ENCODE results near the gene TLX3. TPM values are rescaled to one million over a fixed set of nuclear protein-coding genes. Genes with fewer than 3 reads are reported as not detected.

The TLX3 gene
- total and polyA plus RNA-seq, 2 of the 4 experiments (the other 2 are of a cell fraction): not detected

- no peak overlapping the region for H2AK9ac ChIP-seq (replicated peaks; ENCODE audit: low read depth, low read length, poor library complexity)
- H4K8ac ChIP-seq (ENCODE audit: low read depth in 2 of 2, low read length in 2 of 2): no peak overlapping the region
- no peak overlapping the region for H4K91ac ChIP-seq (ENCODE audit: insufficient read depth, low read depth, low read length)
- no peak overlapping the region for H2BK5ac ChIP-seq (ENCODE audit: low read depth, low read length, poor library complexity, severe bottlenecking)
- H2BK15ac ChIP-seq (ENCODE audit: low read depth, low read length): no peak overlapping the region
- ChIA-PET POLR2A (ENCODE audit: unreplicated experiment) (no interaction called here), CTCF (no interaction called here)
- no peaks in the 10 kb centered on the region for H3K36me3 ChIP-seq (ENCODE audit: control insufficient read depth, insufficient read depth, low read length)
- H3K79me1 ChIP-seq (ENCODE audit: low read depth in 1 of 2, low read length in 2 of 2): no peaks in the 10 kb centered on the region
- H3K9me3 ChIP-seq (ENCODE audit: control insufficient read depth, insufficient read depth, low read length): 0 out of 2 replicates have a peak, but pooled peaks cover 4% of the 10 kb centered on the region
- H3K4me1 ChIP-seq (ENCODE audit: control insufficient read depth, insufficient read depth, low read length): peaks cover 2% of the 10 kb centered on the region; the same call in 1 of the 2 replicates
- no peak overlapping the region for H3K56ac ChIP-seq (ENCODE audit: extremely low read depth, insufficient read depth, low read length)
- H2BK120ac ChIP-seq (ENCODE audit: low read depth, low read length): no peak overlapping the region
- no peak overlapping the region for H2AK5ac ChIP-seq (ENCODE audit: low read depth, low read length)
- WGBS, 2 experiments (ENCODE audit: extremely low coverage in 2 of 2, insufficient read length in 1 of 2): 10% methylated on average over 2 of the region's 9 CpGs; no CpG with 5 or more reads in 1 of the 2 experiments
- H3K23ac ChIP-seq (ENCODE audit: low read depth, low read length): no peak overlapping the region
- H3K27me3 ChIP-seq (ENCODE audit: control insufficient read depth, insufficient read depth, low read length): peaks cover 86% of the 10 kb centered on the region
- dilution Hi-C loops (cut with HindIII; ENCODE audit: low sequenced_read_pairs, unreplicated experiment): no loop called here
- H3K4ac ChIP-seq (ENCODE audit: low read depth, low read length): no peak overlapping the region
- BruUV-seq (replicated peaks): no TSS peak
- H3K4me2 ChIP-seq (ENCODE audit: low read depth, low read length): no peak overlapping the region
- intact Hi-C loops (cut with micrococcal nuclease): no loop called here
- no peak overlapping the region for H3K18ac ChIP-seq (ENCODE audit: low read depth, low read length)
- no peak for ATAC-seq (ENCODE audit: low read depth)
- no peak for DNase-seq
- H3K9ac ChIP-seq (ENCODE audit: low read depth, low read length): no peak overlapping the region
- in situ Hi-C loops (cut with MboI; ENCODE audit: low sequenced_read_pairs): no loop called here
- H3K27ac ChIP-seq (ENCODE audit: insufficient read depth, low read length): no peak overlapping the region
- H3K4me3 ChIP-seq (ENCODE audit: insufficient read depth, low read depth, low read length): no peak overlapping the region
- H2BK20ac ChIP-seq (ENCODE audit: low read depth, low read length): no peak overlapping the region
- H3K9me1 ChIP-seq (ENCODE audit: insufficient read depth, low read length): no peaks in the 10 kb centered on the region
- H2AFZ ChIP-seq (replicated peaks; ENCODE audit: low read length, poor library complexity): no peak overlapping the region
- H4K5ac ChIP-seq (ENCODE audit: low read depth, low read length): no peak overlapping the region
- H4K20me1 ChIP-seq (ENCODE audit: insufficient read depth, low read length): peaks cover 5% of the 10 kb centered on the region; the same call in 1 of the 2 replicates
- TF ChIP-seq, protein P1, sequence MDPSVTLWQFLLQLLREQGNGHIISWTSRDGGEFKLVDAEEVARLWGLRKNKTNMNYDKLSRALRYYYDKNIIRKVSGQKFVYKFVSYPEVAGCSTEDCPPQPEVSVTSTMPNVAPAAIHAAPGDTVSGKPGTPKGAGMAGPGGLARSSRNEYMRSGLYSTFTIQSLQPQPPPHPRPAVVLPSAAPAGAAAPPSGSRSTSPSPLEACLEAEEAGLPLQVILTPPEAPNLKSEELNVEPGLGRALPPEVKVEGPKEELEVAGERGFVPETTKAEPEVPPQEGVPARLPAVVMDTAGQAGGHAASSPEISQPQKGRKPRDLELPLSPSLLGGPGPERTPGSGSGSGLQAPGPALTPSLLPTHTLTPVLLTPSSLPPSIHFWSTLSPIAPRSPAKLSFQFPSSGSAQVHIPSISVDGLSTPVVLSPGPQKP (IDR thresholded peaks at IDR 0.05; ENCODE audit: borderline replicate concordance, low read depth, low read length): no peak
- TF ChIP-seq, protein P2, sequence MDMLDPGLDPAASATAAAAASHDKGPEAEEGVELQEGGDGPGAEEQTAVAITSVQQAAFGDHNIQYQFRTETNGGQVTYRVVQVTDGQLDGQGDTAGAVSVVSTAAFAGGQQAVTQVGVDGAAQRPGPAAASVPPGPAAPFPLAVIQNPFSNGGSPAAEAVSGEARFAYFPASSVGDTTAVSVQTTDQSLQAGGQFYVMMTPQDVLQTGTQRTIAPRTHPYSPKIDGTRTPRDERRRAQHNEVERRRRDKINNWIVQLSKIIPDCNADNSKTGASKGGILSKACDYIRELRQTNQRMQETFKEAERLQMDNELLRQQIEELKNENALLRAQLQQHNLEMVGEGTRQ (IDR thresholded peaks at IDR 0.05; ENCODE audit: low read depth, low read length): no peak
- TF ChIP-seq RCOR1 (IDR thresholded peaks at IDR 0.05; ENCODE audit: insufficient replicate concordance, low read length) (no peak), RAD21 (IDR thresholded peaks at IDR 0.05; ENCODE audit: low read length) (no peak), FOS (IDR thresholded peaks at IDR 0.05; ENCODE audit: low read depth, low read length) (no peak), POLR2A (IDR thresholded peaks at IDR 0.05; ENCODE audit: low read depth, low read length) (no peak), CEBPB (IDR thresholded peaks at IDR 0.05; ENCODE audit: low read depth, low read length) (no peak), NFE2L2 (IDR thresholded peaks at IDR 0.05; ENCODE audit: low read depth, low read length) (no peak), MAFK (IDR thresholded peaks at IDR 0.05; ENCODE audit: low read depth, low read length) (no peak), MAZ (IDR thresholded peaks at IDR 0.05; ENCODE audit: borderline replicate concordance, low read depth, low read length) (no peak), CHD1 (IDR thresholded peaks at IDR 0.05; ENCODE audit: low read depth, low read length) (no peak), SMC3 (IDR thresholded peaks at IDR 0.05; ENCODE audit: low read depth, low read length) (no peak), RFX5 (IDR thresholded peaks at IDR 0.05; ENCODE audit: low read depth, low read length) (no peak)
- TF ChIP-seq, protein P3, sequence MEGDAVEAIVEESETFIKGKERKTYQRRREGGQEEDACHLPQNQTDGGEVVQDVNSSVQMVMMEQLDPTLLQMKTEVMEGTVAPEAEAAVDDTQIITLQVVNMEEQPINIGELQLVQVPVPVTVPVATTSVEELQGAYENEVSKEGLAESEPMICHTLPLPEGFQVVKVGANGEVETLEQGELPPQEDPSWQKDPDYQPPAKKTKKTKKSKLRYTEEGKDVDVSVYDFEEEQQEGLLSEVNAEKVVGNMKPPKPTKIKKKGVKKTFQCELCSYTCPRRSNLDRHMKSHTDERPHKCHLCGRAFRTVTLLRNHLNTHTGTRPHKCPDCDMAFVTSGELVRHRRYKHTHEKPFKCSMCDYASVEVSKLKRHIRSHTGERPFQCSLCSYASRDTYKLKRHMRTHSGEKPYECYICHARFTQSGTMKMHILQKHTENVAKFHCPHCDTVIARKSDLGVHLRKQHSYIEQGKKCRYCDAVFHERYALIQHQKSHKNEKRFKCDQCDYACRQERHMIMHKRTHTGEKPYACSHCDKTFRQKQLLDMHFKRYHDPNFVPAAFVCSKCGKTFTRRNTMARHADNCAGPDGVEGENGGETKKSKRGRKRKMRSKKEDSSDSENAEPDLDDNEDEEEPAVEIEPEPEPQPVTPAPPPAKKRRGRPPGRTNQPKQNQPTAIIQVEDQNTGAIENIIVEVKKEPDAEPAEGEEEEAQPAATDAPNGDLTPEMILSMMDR (conservative IDR thresholded peaks at IDR 0.05; ENCODE audit: low read depth, low read length): no peak
- no peak overlapping the region for H3K14ac ChIP-seq (replicated peaks; ENCODE audit: low read depth, low read length)
Measured at GRCh38 chr5:171318026-171318425, 9.0 kb downstream of the TLX3 start.
